HG03442 (cell line): ENCODE data around the gene RAB27B.

Experiments
- ATAC-seq: cut with Tn5 transposase; IDR thresholded peaks from one replicate; pipeline ENCODE4 v1.9.1; 2021; ENCODE audit warnings: mild to moderate bottlenecking, moderate library complexity; ENCODE audit not compliant: unreplicated experiment

The RAB27B gene

DNA sequence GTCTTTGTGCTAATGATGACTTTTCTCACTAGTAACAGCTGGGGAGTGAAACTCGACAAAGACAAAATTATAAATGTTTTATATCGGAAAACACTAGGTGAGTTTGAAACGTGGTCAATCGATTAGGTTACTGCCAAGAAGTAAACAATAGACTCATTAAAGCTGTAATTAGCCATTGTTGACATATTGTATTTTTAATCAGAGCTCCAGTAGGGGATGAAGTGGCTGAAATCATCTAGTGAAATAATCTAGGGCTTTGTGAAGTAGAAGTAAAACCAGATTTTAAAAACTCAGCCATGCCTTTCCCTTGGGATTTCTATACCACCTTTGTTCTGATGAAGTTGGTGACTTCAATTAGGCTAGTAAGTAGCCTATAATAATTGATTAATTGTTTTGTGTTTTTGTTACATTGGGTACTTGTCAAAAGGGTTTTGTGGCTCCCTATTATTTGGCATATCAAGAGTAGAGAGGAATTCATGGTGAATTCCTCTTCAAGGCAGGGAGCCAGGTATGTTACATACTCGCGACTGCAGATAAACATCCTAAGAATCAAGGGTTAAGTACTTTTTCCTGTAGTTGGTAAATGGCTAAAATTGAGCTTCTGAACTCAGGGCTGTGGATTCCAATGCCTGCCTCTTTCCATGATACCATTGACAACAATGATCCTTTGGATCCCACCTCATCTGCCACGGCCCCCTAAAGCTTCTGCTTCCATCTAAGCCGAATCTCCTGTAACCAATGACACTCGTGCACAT lies 31.6 kb downstream of the RAB27B start:
- no peak for ATAC-seq

GRCh38 chr18:54860941-54861340 lies 32.7 kb downstream of the RAB27B start:
- no peak for ATAC-seq

DNA sequence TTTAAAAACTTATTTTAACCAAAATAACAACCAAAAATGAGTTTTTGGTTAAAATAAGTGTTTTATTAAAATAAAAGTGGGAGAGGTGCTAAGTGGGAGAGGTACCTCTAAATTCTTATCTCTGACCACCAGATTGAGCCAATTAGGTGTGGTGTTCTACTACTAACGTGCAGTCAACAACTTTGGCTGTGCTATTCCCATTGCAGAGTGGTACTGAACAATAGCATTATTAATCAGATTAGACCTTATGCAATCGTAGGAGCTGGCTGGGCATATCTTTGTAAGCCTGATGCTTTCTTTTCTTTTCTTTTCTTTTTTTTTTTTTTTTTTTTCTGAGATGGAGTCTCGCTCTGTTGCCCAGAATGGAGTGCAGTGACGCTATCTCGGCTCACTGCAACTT lies 38.9 kb downstream of the RAB27B start:
- no peak for ATAC-seq

GRCh38 chr18:54871231-54871630 lies 43.0 kb downstream of the RAB27B start:
- ATAC-seq = no peak

GRCh38 chr18:54872681-54873080 lies 44.4 kb downstream of the RAB27B start:
- no peak for ATAC-seq

DNA sequence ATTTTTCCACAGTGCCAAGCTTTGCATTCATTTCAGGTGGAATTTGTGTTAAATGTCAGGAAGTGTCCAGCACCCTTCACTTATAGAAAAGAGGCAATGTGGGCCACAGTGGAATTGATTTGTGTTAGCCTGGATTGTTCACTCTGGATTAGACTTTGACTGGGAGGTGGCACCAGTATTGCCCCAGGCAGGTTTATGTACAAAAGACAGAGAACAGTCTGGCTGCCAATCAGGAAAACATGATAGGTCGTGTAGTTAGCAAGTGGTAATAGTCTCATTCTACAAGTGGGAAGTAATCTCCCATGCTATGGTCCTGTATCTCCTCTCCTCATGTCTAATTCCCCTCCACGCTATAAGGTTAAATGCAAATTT lies 45.6 kb downstream of the RAB27B start:
- ATAC-seq = no peak

- ATAC-seq = no peak
Observed at GRCh38 chr18:54875063-54875462, 46.8 kb downstream of the RAB27B start.

DNA sequence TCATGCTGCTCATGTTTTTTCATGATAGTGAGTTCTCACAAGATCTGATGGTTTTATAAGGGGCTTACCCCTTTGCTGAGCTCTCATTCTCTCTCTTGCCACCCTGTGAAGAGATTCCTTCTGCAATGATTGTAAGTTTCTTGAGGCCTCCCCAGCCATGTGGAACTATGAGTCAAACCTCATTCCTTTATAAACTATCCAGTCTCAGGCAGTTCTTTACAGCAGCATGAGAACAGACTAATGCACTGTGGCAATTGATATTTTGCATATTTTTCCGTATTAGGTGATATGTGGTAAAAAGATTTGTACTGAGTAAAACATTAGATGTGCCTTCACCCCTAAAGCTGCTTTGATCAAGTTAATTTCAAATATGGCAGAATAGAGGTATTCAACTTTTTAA lies 48.8 kb downstream of the RAB27B start:
- no peak for ATAC-seq

- no peak for ATAC-seq
Observed at GRCh38 chr18:54878159-54878622, 49.9 kb downstream of the RAB27B start.

- ATAC-seq = no peak
Observed at GRCh38 chr18:54878659-54879358, 50.5 kb downstream of the RAB27B start.

DNA sequence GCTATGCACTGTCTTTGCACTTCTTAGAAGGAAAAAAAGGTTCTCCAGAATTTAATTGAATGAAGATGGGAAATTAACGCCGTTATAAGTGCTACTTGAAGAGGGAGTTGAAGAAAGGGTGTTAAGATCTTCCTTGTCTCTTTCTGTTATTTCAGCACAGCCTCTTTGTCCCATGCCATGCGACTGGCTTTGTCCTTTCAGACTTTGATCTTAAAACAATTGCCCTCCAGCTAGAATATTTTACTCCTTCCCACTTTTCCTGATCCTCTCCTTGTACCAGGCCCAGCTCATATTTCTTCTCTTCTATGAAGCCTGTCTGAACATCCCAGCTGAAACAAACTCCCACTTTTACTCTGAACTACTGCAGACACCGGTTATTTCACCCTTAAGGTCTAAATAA lies 51.4 kb downstream of the RAB27B start:
- no peak for ATAC-seq

DNA sequence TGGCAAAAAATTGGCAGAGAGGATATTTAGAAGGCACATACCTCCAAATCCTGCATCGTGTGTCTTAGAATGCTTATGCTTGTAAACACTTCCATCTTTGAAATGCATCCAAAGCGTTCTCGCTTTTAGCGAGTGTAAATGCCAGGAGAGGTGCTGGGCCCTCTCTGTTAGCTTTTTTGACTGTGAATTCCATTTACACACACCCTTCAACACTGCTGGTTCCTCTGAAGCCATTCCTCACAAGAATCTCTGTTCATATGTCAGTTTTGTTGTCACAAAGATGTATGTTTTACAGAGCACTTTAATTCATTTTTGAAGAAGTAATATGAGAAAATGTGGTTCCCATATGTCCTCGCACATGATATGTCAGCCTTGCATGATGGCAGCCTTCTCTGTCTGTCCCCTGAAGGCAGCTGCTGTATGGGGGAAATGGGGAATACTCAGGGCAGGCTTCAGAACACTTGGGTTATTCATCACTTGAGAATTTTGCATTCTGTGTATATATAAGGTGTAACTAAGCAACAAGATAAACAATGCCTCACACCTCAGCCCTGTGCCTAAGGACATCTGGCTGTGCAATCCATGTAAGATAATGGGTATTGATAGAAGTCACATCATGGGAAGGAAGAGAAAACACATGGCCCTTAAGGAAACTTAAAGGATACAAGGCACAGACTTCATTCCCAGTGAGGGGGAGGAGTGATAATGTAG lies 52.3 kb downstream of the RAB27B start:
- no peak for ATAC-seq

DNA sequence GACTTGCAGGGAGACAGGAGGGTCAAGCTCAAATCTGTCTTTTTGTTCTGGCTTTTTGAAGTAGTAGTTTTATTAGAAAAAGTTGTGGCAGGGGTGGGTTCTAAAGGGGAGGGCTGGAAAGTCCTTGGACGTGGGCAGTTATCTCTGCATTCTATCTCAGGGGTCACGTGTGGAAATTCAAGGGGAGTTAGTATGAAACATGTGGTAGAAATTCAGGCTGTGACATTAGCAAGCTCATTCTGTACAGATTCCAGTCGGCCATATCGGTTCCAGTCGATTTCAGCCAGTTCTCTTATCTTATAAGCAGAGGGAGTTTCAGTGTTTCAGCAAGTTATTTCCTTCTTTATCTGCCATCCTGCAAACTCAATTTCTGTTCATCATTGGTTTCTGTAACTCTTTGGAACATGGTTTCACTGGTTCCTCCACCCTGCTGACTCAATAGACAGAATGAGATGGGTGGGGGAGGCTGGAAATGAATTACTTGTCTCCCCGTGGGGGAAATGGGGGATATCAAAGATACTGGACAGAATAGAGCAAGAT lies 53.0 kb downstream of the RAB27B start:
- no peak for ATAC-seq

GRCh38 chr18:54882318-54882717 lies 54.0 kb downstream of the RAB27B start:
- no peak for ATAC-seq

GRCh38 chr18:54883816-54884604 lies 55.7 kb downstream of the RAB27B start:
- no peak for ATAC-seq

DNA sequence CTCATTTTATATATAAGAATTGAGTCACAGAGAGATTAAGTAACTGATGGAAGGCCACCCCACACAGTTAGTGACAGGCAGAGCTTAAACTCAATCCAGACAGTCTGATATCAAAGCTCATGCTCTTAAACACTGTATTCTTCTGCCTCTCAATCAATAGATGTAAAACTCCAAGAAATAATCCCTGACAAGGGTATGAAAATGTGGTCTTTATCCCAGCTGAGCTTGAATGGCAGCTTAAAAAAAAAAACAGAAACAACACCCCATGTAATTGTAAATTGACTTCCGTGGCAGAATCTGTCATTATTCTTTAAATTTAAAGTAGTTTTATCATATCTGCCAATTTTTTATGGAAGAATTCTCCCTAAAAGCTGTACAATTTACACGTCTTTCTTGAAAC lies 60.1 kb downstream of the RAB27B start:
- no peak for ATAC-seq

DNA sequence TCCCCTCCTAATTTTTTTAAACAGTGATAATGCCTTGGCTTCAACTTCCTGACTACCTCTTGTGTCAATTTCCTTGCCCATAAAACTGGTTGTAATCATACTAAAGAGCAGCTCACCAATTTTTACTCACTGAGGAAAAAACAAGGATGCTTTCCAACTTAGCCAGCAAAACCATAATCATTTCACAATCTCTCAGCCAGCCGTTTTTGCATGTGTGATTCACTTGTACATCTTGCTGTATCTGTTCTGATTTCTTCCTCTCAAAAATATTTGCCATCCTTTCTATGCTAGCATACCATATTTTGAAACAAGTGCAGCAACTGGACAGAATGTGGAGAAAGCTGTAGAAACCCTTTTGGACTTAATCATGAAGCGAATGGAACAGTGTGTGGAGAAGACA lies 60.7 kb downstream of the RAB27B start:
- ATAC-seq = no peak

DNA sequence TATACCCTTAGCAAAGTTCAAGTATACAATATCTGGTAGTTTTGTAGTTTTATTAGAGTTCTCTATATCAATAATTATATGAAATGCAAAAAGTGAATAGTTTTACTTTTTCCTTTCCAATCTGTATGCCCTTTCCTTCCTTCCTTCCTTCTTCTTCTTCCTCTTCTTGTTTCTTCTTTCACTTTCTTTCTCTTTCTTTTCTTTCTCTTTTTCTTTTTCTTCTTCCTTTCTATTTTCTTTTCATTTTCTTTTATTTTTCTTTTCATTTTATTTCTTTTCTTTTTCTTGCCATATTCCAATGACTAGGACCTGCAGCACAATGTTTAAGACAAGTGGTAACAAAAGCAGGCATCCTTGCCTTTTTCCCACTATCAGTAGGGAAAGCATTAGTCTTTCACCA lies 71.2 kb downstream of the RAB27B start:
- ATAC-seq = no peak

- ATAC-seq = no peak
Observed at GRCh38 chr18:54900290-54900689, 72.0 kb downstream of the RAB27B start.

GRCh38 chr18:54904581-54904980 lies 76.3 kb downstream of the RAB27B start:
- no peak for ATAC-seq

DNA sequence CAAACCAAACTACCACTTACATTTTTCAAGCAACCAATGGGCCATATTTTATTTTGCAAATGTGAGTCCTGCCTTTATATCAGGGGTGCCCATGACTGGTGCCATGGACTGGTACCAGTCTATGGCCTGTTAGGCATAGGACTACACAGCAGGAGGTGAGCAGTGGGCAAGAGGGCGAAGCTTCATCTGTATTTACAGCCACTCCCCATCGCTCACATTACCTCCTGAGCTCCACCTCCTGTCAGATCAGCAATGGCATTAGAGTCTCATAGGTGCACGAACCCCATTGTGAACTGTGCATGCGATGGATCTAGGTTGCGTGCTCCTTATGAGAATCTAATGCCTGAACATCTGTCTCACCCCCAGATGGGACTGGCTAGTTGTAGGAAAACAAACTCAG lies 77.4 kb downstream of the RAB27B start:
- ATAC-seq = no peak
